HepG2 (cell line): ENCODE data around the gene UQCRHL. TPM values are rescaled to one million over a fixed set of nuclear protein-coding genes. Genes with fewer than 3 reads are reported as not detected.

Experiments used
- BCL6 ChIP-seq: IDR thresholded peaks from 2 replicates; pipeline ENCODE4 v1.6.1; 2016; ENCODE audit warnings: missing genetic modification reagents, missing compliant biosample characterization
- JUND ChIP-seq: sonication (generic); formaldehyde crosslinking; IDR thresholded peaks from 2 replicates; pipeline ENCODE4 v1.8.0; 2022; ENCODE audit warnings: mild to moderate bottlenecking, missing genetic modification reagents
- KMT2A ChIP-seq: sonication (generic); formaldehyde crosslinking; IDR thresholded peaks from 2 replicates; pipeline ENCODE4 v1.4.0; 2020; ENCODE audit warnings: missing genetic modification reagents
- MEIS1 ChIP-seq: sonication (generic); formaldehyde crosslinking; IDR thresholded peaks from 2 replicates; pipeline ENCODE4 v1.9.0; 2021; ENCODE audit warnings: mild to moderate bottlenecking, missing genetic modification reagents, moderate library complexity, borderline replicate concordance
- RELA ChIP-seq: sonication (generic); formaldehyde crosslinking; IDR thresholded peaks from 2 replicates; pipeline ENCODE4 v1.4.0; 2020; ENCODE audit warnings: missing genetic modification reagents
- SNAI1 ChIP-seq: sonication (generic); formaldehyde crosslinking; IDR thresholded peaks from 2 replicates; pipeline ENCODE4 v1.5.0; 2020; ENCODE audit warnings: mild to moderate bottlenecking, missing genetic modification reagents, borderline replicate concordance
- SYNCRIP ChIP-seq: fragments of 200-400 bp; formaldehyde crosslinking; IDR thresholded peaks from 2 replicates; pipeline ENCODE4 v1.6.1; 2018; ENCODE audit warnings: mild to moderate bottlenecking, low read depth, low read length; ENCODE audit not compliant: insufficient read depth
- YEATS4 ChIP-seq: sonication (generic); formaldehyde crosslinking; IDR thresholded peaks from 2 replicates; pipeline ENCODE4 v1.4.0; 2020; ENCODE audit warnings: missing genetic modification reagents, borderline replicate concordance
- ZNF282 ChIP-seq: fragments of 450-650 bp; IDR thresholded peaks from 2 replicates; pipeline ENCODE4 v1.6.1; 2018; ENCODE audit not compliant: partially characterized antibody
- ZNF468 ChIP-seq: sonication (generic); formaldehyde crosslinking; IDR thresholded peaks from 2 replicates; pipeline ENCODE4 v1.8.0; 2022; ENCODE audit warnings: mild to moderate bottlenecking, moderate library complexity, missing genetic modification reagents
- ZNF550 ChIP-seq: sonication (generic); formaldehyde crosslinking; IDR thresholded peaks from 2 replicates; pipeline ENCODE4 v1.4.0; 2020; ENCODE audit warnings: mild to moderate bottlenecking, missing genetic modification reagents, borderline replicate concordance
- ZNF563 ChIP-seq: sonication (generic); formaldehyde crosslinking; IDR thresholded peaks from 2 replicates; pipeline ENCODE4 v1.8.0; 2022; ENCODE audit warnings: mild to moderate bottlenecking, moderate library complexity, missing genetic modification reagents
- polyA plus RNA-seq, 8 experiments: library from polyadenylated mRNA; depleted of rRNA in 3 of 8; stranded (reverse) in 7 of 8; unstranded in 1 of 8; fragments of >200 nt; fragmentation: Illumina TruSeq in 4 of 8; extraction: Trizol in 4 of 8; gene quantifications; 2 replicates each; pipeline versions ENCODE4 v1.2.1 to v1.2.3, GENCODE V29; 2011 to 2016; ENCODE audit warnings: low read depth in 4 of 8, missing spikeins in 1 of 8, mixed read lengths in 1 of 8; ENCODE audit not compliant: insufficient read depth in 1 of 8
- total RNA-seq, 5 experiments: library from RNA; depleted of rRNA; stranded (reverse); fragments of >200 nt; fragmentation: Illumina TruSeq; extraction: Trizol; gene quantifications; 2 replicates each; pipeline ENCODE4 v1.2.3, GENCODE V29; 2016; ENCODE audit warnings: low read depth in 1 of 5
- TF ChIP-seq, protein P1 (sequence below): sonication (generic); formaldehyde crosslinking; IDR thresholded peaks from 2 replicates; pipeline ENCODE4 v1.4.0; 2020; ENCODE audit warnings: mild to moderate bottlenecking, missing genetic modification reagents
- TF ChIP-seq, protein P2 (sequence below): sonication (generic); formaldehyde crosslinking; IDR thresholded peaks from 2 replicates; pipeline ENCODE4 v1.4.0; 2020; ENCODE audit warnings: missing genetic modification reagents
- TF ChIP-seq, protein P3 (sequence below): sonication (generic); formaldehyde crosslinking; IDR thresholded peaks from 2 replicates; pipeline ENCODE4 v1.5.1; 2020; ENCODE audit warnings: mild to moderate bottlenecking, missing genetic modification reagents, borderline replicate concordance
- TF ChIP-seq, protein P4 (sequence below): sonication (generic); formaldehyde crosslinking; IDR thresholded peaks from 2 replicates; pipeline ENCODE4 v1.9.0; 2021; ENCODE audit warnings: missing genetic modification reagents, mild to moderate bottlenecking, borderline replicate concordance
- TF ChIP-seq, protein P5 (sequence below): sonication (generic); formaldehyde crosslinking; conservative IDR thresholded peaks from 2 replicates; pipeline ENCODE4 v1.4.0; 2020; ENCODE audit warnings: missing genetic modification reagents

The UQCRHL gene
- total and polyA plus RNA-seq, 2 of the 13 experiments (the other 11 are each of a cell fraction or from before 2014, with no cell fraction given): 1.8 to 2.3 TPM

DNA sequence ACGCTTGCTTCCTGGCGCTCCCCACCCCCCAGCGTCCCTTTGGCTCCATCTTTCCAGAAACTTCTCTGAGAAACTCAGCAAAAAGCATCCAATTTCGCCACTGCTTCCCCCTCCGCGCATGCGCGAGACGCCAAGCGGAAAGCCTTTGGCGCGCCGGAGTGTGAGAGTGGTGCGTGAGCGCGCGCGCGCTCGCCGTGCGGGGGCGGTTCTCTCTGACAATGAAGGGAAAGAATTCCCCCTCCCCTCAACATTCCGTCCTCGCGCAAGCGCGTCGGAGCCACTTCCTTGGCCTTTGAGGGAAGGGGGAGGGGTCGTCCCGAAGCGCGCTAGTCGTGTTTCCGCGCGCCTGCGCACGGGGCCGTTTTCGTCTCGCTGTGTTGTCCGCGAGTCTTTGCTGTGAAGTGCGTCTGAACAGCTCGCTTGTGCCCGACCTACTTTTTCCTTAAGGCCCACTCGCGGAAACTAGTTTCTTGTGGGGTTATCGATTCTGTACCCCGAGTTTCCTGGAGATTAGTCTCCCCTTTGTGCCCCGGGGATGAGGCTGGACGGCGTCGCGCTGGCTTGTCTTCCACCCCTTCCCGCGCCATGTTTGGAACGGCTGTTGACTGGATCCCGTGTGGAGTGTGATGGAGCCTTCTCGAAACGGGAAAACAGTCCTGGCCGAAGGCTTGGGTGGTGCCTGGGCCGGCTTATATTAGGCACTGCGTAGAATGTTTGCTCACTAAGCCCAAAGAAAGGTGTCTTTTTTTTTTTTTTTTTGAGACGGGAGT is 28.5 kb upstream of the UQCRHL start (continued):
- TF ChIP-seq KMT2A (CRISPR knock-in tag) (peak; percentile 74; the same call in 1 of the 2 replicates), RELA (no peak), ZNF282 (no peak), SNAI1 (CRISPR knock-in tag) (no peak), MEIS1 (no peak; the same call in 1 of the 2 replicates), JUND (CRISPR knock-in tag) (no peak), ZNF550 (CRISPR knock-in tag) (no peak), BCL6 (CRISPR knock-in tag) (peak; percentile 63; the same call in 1 of the 2 replicates), SYNCRIP (no peak), YEATS4 (CRISPR knock-in tag) (no peak), ZNF563 (CRISPR knock-in tag) (peak; percentile 77; the same call in 1 of the 2 replicates), ZNF468 (CRISPR knock-in tag) (no peak)
- TF ChIP-seq, protein P1, sequence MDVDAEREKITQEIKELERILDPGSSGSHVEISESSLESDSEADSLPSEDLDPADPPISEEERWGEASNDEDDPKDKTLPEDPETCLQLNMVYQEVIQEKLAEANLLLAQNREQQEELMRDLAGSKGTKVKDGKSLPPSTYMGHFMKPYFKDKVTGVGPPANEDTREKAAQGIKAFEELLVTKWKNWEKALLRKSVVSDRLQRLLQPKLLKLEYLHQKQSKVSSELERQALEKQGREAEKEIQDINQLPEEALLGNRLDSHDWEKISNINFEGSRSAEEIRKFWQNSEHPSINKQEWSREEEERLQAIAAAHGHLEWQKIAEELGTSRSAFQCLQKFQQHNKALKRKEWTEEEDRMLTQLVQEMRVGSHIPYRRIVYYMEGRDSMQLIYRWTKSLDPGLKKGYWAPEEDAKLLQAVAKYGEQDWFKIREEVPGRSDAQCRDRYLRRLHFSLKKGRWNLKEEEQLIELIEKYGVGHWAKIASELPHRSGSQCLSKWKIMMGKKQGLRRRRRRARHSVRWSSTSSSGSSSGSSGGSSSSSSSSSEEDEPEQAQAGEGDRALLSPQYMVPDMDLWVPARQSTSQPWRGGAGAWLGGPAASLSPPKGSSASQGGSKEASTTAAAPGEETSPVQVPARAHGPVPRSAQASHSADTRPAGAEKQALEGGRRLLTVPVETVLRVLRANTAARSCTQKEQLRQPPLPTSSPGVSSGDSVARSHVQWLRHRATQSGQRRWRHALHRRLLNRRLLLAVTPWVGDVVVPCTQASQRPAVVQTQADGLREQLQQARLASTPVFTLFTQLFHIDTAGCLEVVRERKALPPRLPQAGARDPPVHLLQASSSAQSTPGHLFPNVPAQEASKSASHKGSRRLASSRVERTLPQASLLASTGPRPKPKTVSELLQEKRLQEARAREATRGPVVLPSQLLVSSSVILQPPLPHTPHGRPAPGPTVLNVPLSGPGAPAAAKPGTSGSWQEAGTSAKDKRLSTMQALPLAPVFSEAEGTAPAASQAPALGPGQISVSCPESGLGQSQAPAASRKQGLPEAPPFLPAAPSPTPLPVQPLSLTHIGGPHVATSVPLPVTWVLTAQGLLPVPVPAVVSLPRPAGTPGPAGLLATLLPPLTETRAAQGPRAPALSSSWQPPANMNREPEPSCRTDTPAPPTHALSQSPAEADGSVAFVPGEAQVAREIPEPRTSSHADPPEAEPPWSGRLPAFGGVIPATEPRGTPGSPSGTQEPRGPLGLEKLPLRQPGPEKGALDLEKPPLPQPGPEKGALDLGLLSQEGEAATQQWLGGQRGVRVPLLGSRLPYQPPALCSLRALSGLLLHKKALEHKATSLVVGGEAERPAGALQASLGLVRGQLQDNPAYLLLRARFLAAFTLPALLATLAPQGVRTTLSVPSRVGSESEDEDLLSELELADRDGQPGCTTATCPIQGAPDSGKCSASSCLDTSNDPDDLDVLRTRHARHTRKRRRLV (CRISPR knock-in tag): no peak
- TF ChIP-seq, protein P2, sequence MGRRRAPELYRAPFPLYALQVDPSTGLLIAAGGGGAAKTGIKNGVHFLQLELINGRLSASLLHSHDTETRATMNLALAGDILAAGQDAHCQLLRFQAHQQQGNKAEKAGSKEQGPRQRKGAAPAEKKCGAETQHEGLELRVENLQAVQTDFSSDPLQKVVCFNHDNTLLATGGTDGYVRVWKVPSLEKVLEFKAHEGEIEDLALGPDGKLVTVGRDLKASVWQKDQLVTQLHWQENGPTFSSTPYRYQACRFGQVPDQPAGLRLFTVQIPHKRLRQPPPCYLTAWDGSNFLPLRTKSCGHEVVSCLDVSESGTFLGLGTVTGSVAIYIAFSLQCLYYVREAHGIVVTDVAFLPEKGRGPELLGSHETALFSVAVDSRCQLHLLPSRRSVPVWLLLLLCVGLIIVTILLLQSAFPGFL (CRISPR knock-in tag): no peak; the same call in 1 of the 2 replicates
- TF ChIP-seq, protein P3, sequence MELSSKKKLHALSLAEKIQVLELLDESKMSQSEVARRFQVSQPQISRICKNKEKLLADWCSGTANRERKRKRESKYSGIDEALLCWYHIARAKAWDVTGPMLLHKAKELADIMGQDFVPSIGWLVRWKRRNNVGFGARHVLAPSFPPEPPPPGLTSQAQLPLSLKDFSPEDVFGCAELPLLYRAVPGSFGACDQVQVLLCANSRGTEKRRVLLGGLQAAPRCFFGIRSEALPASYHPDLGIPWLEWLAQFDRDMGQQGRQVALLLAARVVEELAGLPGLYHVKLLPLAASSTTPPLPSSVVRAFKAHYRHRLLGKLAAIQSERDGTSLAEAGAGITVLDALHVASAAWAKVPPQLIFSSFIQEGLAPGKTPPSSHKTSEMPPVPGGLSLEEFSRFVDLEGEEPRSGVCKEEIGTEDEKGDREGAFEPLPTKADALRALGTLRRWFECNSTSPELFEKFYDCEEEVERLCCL (CRISPR knock-in tag): no peak
- TF ChIP-seq, protein P4, sequence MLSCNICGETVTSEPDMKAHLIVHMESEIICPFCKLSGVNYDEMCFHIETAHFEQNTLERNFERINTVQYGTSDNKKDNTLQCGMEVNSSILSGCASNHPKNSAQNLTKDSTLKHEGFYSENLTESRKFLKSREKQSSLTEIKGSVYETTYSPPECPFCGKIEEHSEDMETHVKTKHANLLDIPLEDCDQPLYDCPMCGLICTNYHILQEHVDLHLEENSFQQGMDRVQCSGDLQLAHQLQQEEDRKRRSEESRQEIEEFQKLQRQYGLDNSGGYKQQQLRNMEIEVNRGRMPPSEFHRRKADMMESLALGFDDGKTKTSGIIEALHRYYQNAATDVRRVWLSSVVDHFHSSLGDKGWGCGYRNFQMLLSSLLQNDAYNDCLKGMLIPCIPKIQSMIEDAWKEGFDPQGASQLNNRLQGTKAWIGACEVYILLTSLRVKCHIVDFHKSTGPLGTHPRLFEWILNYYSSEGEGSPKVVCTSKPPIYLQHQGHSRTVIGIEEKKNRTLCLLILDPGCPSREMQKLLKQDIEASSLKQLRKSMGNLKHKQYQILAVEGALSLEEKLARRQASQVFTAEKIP (CRISPR knock-in tag): no peak
- TF ChIP-seq, protein P5, sequence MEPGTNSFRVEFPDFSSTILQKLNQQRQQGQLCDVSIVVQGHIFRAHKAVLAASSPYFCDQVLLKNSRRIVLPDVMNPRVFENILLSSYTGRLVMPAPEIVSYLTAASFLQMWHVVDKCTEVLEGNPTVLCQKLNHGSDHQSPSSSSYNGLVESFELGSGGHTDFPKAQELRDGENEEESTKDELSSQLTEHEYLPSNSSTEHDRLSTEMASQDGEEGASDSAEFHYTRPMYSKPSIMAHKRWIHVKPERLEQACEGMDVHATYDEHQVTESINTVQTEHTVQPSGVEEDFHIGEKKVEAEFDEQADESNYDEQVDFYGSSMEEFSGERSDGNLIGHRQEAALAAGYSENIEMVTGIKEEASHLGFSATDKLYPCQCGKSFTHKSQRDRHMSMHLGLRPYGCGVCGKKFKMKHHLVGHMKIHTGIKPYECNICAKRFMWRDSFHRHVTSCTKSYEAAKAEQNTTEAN (CRISPR knock-in tag): 0 out of 2 replicates have a peak, but pooled peaks have one; percentile 34
